ENCODE results near the gene UCP2. TPM values are rescaled to one million over a fixed set of nuclear protein-coding genes. Genes with fewer than 3 reads are reported as not detected.

The UCP2 gene
- total and polyA plus RNA-seq, 10 of the 15 experiments (the other 5 are each of a cell fraction or from before 2014, with no cell fraction given): 32.9 to 248 (median 154) TPM

GRCh38 chr11:73972620-73973449 is 9.8 kb downstream of the UCP2 start:
- ChIA-PET RAD21 (ENCODE audit: unreplicated experiment) (interaction anchor here (0.5 to 1.7 kb wide), 5 partner anchors 8 to 199 kb away, joined by 3 to 5 read pairs (median 3); partner anchors contain the start of genes PPME1 and UCP2), POLR2A (interaction anchor here (1.7 kb wide), 1 partner anchor 10 kb away, joined by 5 read pairs; the partner anchor contains the start of gene UCP2), CTCF (interaction anchor here (0.7 to 1.7 kb wide), 5 partner anchors 9 to 73 kb away, joined by 3 to 5 read pairs (median 3); no protein-coding TSS in a partner anchor), SMC1A (ENCODE audit: uncharacterized antibody, unreplicated experiment) (interaction anchor here (0.9 to 2.7 kb wide), 5 partner anchors 8 to 74 kb away, joined by 3 to 7 read pairs (median 5); no protein-coding TSS in a partner anchor)
- WGBS (ENCODE audit: insufficient coverage, insufficient replicate concordance, low lambda C conversion rate, missing lambda C conversion rate): 76% methylated on average over 11 of the region's 11 CpGs
- intact Hi-C loops (cut with micrococcal nuclease; ENCODE audit: unreplicated experiment): no loop called here
- H3K36me3 ChIP-seq (ENCODE audit: control insufficient read depth in 2 of 2, insufficient read depth in 2 of 2, low read length in 1 of 2): peaks cover 23 to 25% of the 10 kb centered on the region in 2 experiments
- no peak for DNase-seq (ENCODE audit: low read depth, low spot score)
- H3K27ac ChIP-seq (ENCODE audit: control insufficient read depth, insufficient read depth): no peak overlapping the region
- no peaks in the 10 kb centered on the region for H3K9me3 ChIP-seq (replicated peaks; ENCODE audit: control insufficient read depth, insufficient read depth, low read length)
- H3K9ac ChIP-seq (ENCODE audit: control insufficient read depth, insufficient read depth, low read length): no peak overlapping the region
- BruUV-seq (replicated peaks): no TSS peak
- peak; percentile 5; the same call in 2 of the 3 replicates for ATAC-seq
- no peak for FAIRE-seq
- 0 out of 2 replicates have a peak, but pooled peaks cover 2% of the 10 kb centered on the region for H3K79me2 ChIP-seq (ENCODE audit: control insufficient read depth, insufficient read depth, low read length)
- H3K4me1 ChIP-seq (ENCODE audit: control insufficient read depth, insufficient read depth, low read length): peaks cover 9% of the 10 kb centered on the region
- H4K20me1 ChIP-seq (ENCODE audit: control insufficient read depth, insufficient read depth): no peaks in the 10 kb centered on the region
- no peak overlapping the region for H3K4me3 ChIP-seq
- no peak overlapping the region for H2AFZ ChIP-seq (ENCODE audit: control insufficient read depth, low read depth, low read length)
- in situ Hi-C loops (cut with MboI): no loop called here
- no peaks in the 10 kb centered on the region for H3K27me3 ChIP-seq (replicated peaks in 1 of 2; ENCODE audit: control insufficient read depth in 2 of 2, insufficient read depth in 2 of 2, low read length in 1 of 2)
- H3K4me2 ChIP-seq (ENCODE audit: control insufficient read depth, insufficient read depth): no peak overlapping the region
- TF ChIP-seq PML (IDR thresholded peaks at IDR 0.05; ENCODE audit: low read length) (peak; percentile 29; the same call in 1 of the 2 replicates), RELA (IDR thresholded peaks at IDR 0.05; ENCODE audit: borderline replicate concordance, partially characterized antibody) (no peak), POLR2AphosphoS5 (IDR thresholded peaks at IDR 0.05; ENCODE audit: low read length) (peak; percentile 53; the same call in 1 of the 2 replicates), POLR2A (IDR thresholded peaks at IDR 0.05; ENCODE audit: low read depth, low read length) (peak; percentile 75), ZNF207 (IDR thresholded peaks at IDR 0.05; ENCODE audit: borderline replicate concordance) (no peak), MYC (IDR thresholded peaks at IDR 0.05; ENCODE audit: insufficient read depth, insufficient read length, insufficient replicate concordance, low read length, severe bottlenecking) (no peak), BCL3 (IDR thresholded peaks at IDR 0.05; ENCODE audit: borderline replicate concordance, insufficient read depth, low read depth, low read length, poor library complexity, severe bottlenecking) (peak; percentile 15), TCF7 (IDR thresholded peaks at IDR 0.05; ENCODE audit: borderline replicate concordance) (no peak), RUNX3 (IDR thresholded peaks at IDR 0.05; ENCODE audit: low read length) (no peak), POLR2AphosphoS2 (IDR thresholded peaks at IDR 0.05; ENCODE audit: low read depth, low read length) (peak; percentile 20; the same call in 1 of the 2 replicates), MEF2A (IDR thresholded peaks at IDR 0.05; ENCODE audit: insufficient read depth, low read depth, low read length) (no peak), ZBTB4 (CRISPR knock-in tag; IDR thresholded peaks at IDR 0.05) (no peak), SUPT20H (IDR thresholded peaks at IDR 0.05; ENCODE audit: borderline replicate concordance, control insufficient read depth, low read depth, low read length) (no peak)
- TF ChIP-seq, protein P1, sequence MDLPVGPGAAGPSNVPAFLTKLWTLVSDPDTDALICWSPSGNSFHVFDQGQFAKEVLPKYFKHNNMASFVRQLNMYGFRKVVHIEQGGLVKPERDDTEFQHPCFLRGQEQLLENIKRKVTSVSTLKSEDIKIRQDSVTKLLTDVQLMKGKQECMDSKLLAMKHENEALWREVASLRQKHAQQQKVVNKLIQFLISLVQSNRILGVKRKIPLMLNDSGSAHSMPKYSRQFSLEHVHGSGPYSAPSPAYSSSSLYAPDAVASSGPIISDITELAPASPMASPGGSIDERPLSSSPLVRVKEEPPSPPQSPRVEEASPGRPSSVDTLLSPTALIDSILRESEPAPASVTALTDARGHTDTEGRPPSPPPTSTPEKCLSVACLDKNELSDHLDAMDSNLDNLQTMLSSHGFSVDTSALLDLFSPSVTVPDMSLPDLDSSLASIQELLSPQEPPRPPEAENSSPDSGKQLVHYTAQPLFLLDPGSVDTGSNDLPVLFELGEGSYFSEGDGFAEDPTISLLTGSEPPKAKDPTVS (IDR thresholded peaks at IDR 0.05; ENCODE audit: low read depth, low read length): no peak

All from GM12878 (cell line).